ENCODE measurements around the gene PTPRT.

The PTPRT gene

GRCh38 chr20:42790111-42790510 is 399.6 kb downstream of the PTPRT start:
- DNase-seq = no peak

DNA sequence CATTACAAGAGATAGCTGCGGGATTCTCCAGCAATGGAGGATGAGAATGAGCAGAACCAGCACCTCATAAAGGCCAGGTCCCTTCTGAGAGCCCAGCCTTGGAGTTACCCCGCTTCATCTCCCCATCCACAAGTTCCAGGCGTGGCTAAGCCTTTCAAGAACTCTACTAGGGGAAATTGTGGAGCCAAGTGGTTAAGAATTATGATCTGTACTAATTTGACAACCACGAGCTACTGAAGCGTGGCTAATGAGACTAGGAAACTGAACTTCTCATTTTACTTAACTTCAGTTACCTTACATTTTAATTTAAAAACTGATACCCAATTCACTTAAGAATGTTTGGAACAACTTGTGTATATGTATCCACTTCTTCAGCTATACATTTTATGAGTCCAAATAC is 401.0 kb downstream of the PTPRT start:
- no peak for DNase-seq

DNA sequence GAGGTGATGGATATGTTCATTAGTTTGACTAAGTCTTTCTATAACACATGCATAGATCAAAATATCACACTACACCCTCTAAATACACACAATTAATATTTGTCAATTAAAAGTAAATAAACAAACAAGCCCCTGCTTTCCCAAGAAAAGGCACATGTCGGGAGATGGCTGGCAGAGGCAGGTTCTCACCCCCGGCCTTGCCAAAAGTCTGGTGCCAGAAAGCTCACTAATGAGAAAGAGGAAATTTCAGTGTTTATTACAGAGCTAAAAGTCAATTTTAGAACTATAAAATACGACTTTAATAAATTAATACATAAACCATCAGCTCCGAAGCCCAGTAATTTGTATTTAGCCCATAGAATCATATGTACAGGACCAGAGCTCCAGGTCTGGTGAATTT is 404.7 kb downstream of the PTPRT start:
- DNase-seq = no peak

- no peak for DNase-seq
Measured at GRCh38 chr20:42779216-42779615, 410.5 kb downstream of the PTPRT start.

GRCh38 chr20:42775866-42776265 is 413.8 kb downstream of the PTPRT start:
- DNase-seq = no peak

DNA sequence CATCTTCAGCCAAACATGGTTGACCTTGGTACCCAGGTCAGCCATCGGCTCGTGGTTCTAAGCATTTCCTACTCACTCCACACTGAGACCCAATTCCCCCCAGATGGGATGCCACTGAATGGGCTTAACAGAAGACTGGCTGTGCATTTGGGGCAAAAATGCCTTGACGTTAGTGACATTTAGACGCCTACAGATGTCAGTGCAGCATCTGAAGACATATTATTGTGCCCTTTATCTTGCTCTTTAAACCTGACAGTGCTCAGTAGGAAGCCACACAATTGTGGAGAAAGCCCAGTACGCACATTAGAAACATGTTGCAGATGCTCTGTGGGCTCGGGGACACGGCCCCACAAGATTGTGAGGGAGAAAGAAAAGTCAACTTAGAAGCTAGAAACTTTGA is 414.7 kb downstream of the PTPRT start:
- DNase-seq = no peak

DNA sequence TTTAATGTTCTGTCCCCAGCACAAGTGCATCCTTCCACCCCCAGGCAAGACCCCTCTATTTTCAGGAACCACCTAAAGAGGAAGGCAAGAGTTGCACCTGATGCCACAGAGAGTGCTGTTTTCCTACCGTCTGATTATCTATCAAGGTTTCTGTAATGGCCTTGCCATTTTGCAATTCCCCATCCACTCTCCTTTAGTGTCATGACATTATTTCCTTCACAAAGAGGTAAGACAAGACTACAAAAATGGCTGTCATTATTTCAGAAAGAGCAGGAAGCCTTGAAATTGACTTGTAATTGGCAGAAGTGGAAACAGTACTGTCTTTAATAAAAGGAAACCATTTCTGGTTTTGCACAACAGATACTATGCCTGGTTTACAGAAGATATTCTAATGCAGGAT is 426.7 kb downstream of the PTPRT start:
- no peak for DNase-seq

DNA sequence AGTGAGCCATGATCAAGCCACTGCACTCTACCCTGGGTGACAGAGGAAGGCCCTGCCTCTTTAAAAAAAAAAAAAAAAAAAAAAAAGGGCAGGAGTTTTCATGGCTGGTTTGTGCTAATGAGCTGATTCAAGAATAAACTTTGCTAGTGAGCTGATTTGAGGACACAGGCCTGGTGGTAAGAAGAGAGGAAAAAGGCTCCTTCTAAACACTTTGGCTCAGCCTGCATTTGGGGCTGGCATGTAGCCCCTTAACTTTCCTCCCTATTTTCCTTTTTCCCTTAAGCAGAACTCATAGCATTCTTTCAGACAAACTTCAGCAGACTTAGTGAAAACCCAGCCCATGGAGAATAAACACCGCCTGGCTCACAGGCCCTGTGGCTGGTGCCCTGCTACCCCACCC is 432.7 kb downstream of the PTPRT start:
- no peak for DNase-seq

GRCh38 chr20:42754706-42755105 is 435.0 kb downstream of the PTPRT start:
- DNase-seq = no peak

DNA sequence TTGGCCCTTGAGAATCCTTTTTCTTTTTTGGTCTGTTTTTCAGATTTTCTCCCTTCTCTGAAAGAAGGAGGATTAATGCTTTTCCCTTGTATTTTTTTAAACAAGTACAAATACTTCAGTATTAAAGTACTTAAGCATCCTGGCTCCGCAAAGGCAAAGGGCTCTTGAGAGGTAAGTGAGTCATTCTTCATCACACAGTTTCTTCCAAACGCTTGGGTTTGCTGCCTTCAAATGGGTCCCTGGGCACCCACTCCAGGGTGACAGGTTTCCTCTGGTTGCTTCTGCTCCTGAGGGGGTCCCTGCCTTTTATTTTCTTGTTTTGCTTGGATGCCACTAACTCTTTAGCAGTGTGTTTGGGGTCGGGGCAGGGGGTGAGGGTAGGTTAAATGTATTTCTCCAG is 437.1 kb downstream of the PTPRT start:
- no peak for DNase-seq

GRCh38 chr20:42749556-42749955 is 440.1 kb downstream of the PTPRT start:
- DNase-seq = no peak

DNA sequence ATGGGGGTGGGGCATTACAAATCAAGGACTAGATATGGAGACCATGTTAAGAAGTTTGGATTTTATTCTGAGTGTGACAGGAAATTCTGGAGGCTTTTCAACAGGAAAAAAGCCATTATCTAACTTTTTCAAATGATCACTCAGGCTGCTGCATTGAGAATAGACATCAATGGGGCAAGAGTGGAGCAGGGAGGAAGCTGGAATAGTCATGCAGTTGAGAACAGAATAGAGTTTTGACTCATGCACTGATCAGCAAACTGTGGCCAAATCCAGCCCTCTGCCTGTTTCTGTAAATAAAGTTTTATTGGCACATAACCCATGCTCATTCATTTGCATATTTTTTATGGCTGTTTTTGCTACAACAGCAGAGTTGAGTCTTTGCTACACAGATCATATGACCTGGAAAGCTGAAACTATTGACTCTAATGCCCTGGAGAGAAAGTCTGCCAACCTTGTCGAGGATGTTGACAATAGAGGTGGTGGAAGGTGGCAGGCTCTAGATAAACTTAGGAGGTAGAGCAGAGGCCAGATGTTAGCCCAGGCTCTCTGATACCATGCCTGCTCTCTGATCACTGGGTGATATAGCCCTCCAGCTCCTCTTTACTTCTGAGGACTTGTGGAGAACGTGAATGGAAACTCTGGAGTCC is 441.8 kb downstream of the PTPRT start:
- DNase-seq = no peak

- DNase-seq = no peak
Measured at GRCh38 chr20:42744756-42745465, 444.8 kb downstream of the PTPRT start.

- DNase-seq = no peak
Measured at GRCh38 chr20:42742926-42743325, 446.8 kb downstream of the PTPRT start.

GRCh38 chr20:42741906-42742305 is 447.8 kb downstream of the PTPRT start:
- no peak for DNase-seq

DNA sequence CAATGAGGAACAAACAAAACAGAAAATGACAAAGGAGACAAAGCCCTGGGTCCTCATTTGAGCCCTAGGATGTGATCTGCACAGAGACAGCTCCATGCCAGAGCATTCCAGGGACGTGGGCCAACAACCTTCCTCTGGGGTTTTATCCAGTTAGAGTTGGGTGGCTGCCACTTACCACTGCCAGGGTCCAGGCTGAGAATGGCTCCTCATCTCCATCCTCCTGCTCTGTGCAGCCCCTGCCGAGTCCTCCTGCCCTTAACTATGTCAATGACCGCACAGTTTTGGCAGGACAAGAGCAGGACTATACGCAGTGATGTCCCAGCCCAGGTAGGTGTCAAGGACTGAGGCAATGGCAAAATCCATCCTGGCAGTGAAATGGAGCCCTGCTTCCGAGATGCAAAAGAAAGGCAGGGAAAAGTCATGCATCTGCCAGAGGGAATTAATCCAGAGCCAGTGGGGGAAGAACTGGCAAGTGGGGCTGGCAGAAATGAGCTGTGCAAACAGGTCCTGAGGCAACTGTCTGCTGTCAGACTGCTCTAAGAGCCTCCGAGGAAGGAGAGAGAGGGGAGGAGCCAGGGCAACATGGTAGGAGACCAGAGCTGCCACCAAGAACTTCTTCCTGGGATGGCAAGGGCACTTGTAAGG is 449.4 kb downstream of the PTPRT start:
- DNase-seq = no peak

DNA sequence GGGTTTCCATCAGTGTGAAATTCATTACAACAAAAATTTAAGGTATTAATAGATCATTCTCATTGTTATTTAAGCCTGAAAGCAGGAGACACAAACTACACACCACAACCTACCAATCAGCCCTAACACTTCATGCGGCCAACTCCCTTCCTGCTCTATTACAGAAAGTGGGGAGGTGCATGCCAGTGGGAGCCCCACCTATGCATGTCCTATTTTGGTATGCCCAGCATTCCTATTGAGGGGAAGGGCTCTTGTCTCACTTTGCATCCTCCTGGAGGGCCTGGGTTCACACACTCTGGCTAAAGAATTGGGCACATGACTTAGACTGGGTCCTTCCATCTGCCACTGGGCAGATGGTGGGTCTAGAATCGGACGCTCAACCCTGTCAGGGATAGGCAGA is 450.0 kb downstream of the PTPRT start:
- no peak for DNase-seq

- no peak for DNase-seq
Measured at GRCh38 chr20:42735539-42735938, 454.2 kb downstream of the PTPRT start.

DNA sequence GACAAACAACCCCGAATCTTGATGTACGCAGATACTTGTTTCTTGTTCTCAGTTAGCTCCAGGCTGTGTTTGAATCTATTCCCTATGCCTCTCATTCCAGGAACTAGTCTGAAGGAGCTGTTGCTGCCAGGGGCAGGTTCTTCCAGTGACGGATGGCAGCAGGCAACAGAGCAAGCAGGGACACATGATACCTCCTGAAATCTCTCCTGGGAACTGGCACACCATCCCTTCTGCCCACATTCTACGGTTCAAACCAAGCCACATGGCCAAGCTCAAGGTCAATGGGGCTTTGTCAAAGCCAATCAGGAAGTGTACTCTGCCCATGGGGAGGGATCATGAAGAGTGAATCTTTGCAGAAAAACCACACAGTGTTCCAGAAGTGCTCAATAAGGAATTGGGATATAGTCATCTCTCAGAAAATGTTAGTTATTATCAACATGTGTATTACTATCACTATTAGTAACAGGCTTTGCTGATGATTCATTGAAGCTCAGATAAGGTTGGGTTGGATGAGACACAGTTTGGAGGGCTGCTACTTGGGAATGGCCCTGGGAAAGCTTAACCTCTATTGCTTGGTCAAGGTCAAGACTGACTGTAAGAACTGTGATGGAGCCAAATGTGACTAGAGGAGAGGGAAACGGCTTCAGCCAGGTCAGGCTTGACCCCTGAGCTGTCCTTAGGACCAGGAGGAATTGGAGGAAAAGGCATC is 454.9 kb downstream of the PTPRT start:
- DNase-seq = no peak

- DNase-seq = no peak
Measured at GRCh38 chr20:42721923-42722322, 467.8 kb downstream of the PTPRT start.

DNA sequence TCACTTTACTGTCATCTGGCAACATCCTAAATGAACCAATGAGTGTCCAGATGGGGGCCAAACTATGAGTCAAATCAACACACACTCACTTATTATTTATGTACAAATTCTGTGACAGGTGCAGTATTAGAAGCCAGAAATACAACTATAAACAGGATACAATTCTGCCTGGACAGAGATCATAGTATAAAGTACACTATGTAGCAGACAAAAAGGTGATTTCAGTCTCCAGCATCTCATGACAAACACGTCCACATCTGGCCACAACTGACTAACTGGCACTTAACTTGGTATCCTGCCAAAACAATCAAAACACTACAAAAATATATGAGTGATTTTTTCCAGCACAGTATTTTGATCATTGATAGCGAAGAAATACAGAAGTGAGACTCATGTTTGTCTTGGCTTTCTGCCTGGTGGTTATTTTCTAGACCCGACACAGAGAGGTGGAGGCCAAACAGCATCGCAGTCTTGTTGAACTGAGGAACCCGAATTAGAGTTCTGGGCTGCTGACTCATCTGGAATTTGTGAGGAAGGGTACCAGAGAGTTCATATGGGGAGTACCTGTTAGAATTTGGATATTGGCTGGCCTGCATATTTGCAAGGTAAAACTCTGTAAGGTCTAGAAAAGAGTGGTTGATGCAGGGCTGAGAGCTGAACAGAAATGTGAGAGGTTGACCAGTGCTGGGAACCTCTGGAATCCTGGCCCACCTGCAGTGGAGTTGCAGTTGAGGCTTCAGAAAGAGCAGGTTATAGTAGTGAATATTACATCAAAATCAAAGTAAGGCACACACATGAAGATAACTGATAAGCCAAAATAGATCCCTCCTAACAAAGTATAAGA is 475.2 kb downstream of the PTPRT start:
- DNase-seq = no peak

GRCh38 chr20:42708266-42708665 is 481.4 kb downstream of the PTPRT start:
- no peak for DNase-seq

GRCh38 chr20:42706759-42707158 is 482.9 kb downstream of the PTPRT start:
- DNase-seq = no peak

Measured in fibroblast of skin of back (primary cell).